Cardiac fibroblast (primary cell): ENCODE results near the gene ATXN10.
A peak's percentile ranks its signal among the peaks of the same experiment; 100 is the strongest.

ENCODE experiments used
- DNase-seq, 2 donors: peaks; one replicate each; pipeline versions ENCODE4 v3.0.0 to v3.0.0-alpha.2; 2010; ENCODE audit warnings: low read depth in 2 of 2
- H3K4me3 ChIP-seq, 2 donors: replicated peaks in 1 of 2; 1 replicate in 1 of 2; 2 replicates in 1 of 2; pipeline ENCODE4 v1.5.1; 2011; ENCODE audit warnings: low read depth in 2 of 2, low read length in 2 of 2, mild to moderate bottlenecking in 2 of 2, moderate library complexity in 1 of 2
- TF ChIP-seq, protein P1 (sequence below): IDR thresholded peaks from one replicate; pipeline ENCODE4 v1.5.1; 2011; ENCODE audit warnings: low read depth, mild to moderate bottlenecking, low read length, inconsistent platforms

The ATXN10 gene

DNA sequence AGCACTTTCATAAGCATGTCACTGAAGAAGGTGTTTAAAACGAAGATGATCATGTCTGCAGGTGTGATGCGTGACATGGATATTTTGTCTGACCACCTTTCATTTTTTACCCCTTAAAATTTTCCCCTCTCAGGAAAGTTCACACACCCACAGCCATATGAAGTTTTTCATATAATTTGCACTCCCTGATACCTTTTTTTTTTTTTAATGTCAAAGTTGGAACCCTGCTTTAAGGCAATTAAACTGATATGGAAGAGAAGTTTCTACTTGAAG lies 104.6 kb downstream of the ATXN10 start:
- no peak overlapping the region for H3K4me3 ChIP-seq
- DNase-seq = no peak
- TF ChIP-seq, protein P1, sequence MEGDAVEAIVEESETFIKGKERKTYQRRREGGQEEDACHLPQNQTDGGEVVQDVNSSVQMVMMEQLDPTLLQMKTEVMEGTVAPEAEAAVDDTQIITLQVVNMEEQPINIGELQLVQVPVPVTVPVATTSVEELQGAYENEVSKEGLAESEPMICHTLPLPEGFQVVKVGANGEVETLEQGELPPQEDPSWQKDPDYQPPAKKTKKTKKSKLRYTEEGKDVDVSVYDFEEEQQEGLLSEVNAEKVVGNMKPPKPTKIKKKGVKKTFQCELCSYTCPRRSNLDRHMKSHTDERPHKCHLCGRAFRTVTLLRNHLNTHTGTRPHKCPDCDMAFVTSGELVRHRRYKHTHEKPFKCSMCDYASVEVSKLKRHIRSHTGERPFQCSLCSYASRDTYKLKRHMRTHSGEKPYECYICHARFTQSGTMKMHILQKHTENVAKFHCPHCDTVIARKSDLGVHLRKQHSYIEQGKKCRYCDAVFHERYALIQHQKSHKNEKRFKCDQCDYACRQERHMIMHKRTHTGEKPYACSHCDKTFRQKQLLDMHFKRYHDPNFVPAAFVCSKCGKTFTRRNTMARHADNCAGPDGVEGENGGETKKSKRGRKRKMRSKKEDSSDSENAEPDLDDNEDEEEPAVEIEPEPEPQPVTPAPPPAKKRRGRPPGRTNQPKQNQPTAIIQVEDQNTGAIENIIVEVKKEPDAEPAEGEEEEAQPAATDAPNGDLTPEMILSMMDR = no peak

GRCh38 chr22:45777046-45777851 lies 105.6 kb downstream of the ATXN10 start:
- TF ChIP-seq, protein P1 = no peak
- H3K4me3 ChIP-seq = no peak overlapping the region
- DNase-seq = peak in 1 of 2 donors; percentile 63

- no peak for DNase-seq
- no peak overlapping the region for H3K4me3 ChIP-seq
- TF ChIP-seq, protein P1 = no peak
Observed at GRCh38 chr22:45777852-45778375, 106.3 kb downstream of the ATXN10 start.

DNA sequence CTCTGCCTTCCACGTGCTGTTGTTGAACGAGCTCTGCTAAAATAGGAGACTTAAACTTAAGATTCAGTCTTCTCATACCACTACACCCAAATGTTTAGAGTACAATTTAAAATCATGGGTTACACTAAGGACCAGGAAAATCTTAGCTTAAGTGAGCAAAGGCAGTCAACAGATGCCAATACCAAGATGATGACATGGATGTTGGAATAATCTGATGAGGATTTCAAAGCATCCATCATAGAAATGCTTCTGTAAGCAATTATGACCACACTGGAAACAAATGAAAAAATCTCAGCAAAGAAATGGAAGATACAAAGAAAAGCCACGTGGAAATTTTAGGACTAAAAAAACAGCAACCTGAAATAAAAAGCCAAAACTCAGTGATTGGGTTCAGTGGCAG lies 109.8 kb downstream of the ATXN10 start:
- H3K4me3 ChIP-seq = no peak overlapping the region
- no peak for DNase-seq
- TF ChIP-seq, protein P1 = no peak

DNA sequence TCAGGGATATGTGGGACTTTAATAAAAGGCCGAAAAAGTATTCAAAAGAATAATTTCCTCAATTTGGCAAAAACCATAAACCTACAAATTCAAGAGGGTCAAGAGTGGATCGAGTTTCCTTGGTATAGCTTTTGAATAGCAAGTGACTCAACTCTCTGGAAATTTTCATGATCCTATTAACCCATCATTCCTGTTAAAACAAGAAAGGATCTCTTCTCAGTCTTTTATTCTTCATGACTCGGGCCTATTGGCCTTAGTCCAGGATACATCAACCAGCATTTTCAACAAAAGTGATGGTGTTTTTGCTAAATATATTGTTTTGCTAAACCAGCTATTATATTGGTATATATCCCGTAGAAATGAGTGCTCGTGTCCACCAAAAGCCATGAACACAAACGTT lies 110.3 kb downstream of the ATXN10 start:
- no peak overlapping the region for H3K4me3 ChIP-seq
- no peak for DNase-seq
- TF ChIP-seq, protein P1 = no peak

DNA sequence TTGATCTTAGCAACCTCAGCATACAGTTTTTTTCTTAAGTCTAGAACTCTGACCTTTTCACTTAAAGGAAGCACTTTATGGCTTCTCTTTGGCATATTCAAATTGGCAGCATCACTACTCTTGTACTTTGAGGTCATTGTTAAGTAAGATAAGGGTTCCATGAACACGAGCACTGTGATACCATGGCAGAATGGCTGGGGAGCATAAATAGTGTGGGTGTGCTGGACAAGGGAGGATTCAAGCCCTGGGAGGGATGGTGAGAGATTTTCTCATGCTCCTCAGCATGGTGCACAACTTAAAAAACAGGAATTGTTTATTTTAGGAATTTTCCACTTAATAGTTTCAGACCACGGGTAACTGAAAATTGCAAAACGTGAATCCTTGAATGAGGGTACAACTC lies 111.4 kb downstream of the ATXN10 start:
- no peak overlapping the region for H3K4me3 ChIP-seq
- TF ChIP-seq, protein P1 = no peak
- no peak for DNase-seq

GRCh38 chr22:45783690-45784089 lies 112.1 kb downstream of the ATXN10 start:
- no peak overlapping the region for H3K4me3 ChIP-seq
- DNase-seq = no peak
- TF ChIP-seq, protein P1 = no peak
